ENCODE results near the gene GRIN1.

Gene GRIN1

DNA sequence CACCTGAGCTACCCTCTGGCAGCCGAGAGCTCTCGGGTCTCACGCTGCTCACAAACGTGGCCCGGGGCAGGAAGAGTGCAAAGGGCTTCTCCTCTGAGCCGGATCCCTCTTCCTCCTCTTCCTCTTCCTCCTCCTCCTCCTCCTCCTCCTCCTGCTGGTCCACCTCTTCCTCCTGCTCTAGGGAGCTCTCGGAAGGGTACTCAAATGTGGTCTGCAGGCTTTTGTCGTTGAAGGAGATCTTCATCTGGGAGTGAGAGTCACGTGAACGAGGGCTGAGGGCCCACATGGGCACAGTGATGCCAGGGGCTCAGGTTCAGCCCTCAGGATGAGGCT lies 53.5 kb downstream of the GRIN1 start:
- TF ChIP-seq, protein P1, sequence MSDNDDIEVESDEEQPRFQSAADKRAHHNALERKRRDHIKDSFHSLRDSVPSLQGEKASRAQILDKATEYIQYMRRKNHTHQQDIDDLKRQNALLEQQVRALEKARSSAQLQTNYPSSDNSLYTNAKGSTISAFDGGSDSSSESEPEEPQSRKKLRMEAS (IDR thresholded peaks at IDR 0.05; ENCODE audit: low read depth, low read length) = no peak
- TF ChIP-seq POLR2A (IDR thresholded peaks at IDR 0.05; ENCODE audit: extremely low read depth, insufficient read length) = no peak
- TF ChIP-seq MYC (IDR thresholded peaks at IDR 0.05; ENCODE audit: low read depth, low read length) = no peak
- TF ChIP-seq, protein P2, sequence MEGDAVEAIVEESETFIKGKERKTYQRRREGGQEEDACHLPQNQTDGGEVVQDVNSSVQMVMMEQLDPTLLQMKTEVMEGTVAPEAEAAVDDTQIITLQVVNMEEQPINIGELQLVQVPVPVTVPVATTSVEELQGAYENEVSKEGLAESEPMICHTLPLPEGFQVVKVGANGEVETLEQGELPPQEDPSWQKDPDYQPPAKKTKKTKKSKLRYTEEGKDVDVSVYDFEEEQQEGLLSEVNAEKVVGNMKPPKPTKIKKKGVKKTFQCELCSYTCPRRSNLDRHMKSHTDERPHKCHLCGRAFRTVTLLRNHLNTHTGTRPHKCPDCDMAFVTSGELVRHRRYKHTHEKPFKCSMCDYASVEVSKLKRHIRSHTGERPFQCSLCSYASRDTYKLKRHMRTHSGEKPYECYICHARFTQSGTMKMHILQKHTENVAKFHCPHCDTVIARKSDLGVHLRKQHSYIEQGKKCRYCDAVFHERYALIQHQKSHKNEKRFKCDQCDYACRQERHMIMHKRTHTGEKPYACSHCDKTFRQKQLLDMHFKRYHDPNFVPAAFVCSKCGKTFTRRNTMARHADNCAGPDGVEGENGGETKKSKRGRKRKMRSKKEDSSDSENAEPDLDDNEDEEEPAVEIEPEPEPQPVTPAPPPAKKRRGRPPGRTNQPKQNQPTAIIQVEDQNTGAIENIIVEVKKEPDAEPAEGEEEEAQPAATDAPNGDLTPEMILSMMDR (IDR thresholded peaks at IDR 0.05; ENCODE audit: low read depth, low read length) = no peak
- no peak overlapping the region for H3K4me3 ChIP-seq (ENCODE audit: low read depth, low read length)
- no peak for DNase-seq (ENCODE audit: low read depth)

DNA sequence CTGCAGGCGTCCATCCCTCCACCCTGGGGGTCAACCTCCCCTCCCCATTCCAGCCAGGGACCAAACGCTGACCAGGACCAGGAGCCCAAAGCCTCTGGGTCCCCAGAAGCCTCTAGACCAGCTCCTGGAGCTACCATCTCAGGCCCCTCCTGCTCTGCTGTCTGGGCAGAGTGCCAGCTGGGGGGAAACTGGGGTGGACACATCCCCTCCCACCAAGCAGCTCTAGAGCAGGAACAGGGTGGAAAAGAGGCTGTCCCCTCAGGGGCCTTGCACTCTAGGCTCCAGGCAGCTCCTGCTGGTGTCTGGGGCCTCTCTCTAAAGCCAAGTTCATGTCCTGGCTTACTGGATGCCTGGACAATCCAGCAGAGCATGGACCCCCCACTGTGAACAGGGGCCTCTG lies 53.9 kb downstream of the GRIN1 start:
- TF ChIP-seq, protein P2 (IDR thresholded peaks at IDR 0.05; ENCODE audit: low read depth, low read length) = no peak
- TF ChIP-seq POLR2A (IDR thresholded peaks at IDR 0.05; ENCODE audit: extremely low read depth, insufficient read length) = no peak
- TF ChIP-seq, protein P1 (IDR thresholded peaks at IDR 0.05; ENCODE audit: low read depth, low read length) = no peak
- TF ChIP-seq MYC (IDR thresholded peaks at IDR 0.05; ENCODE audit: low read depth, low read length) = no peak
- no peak for DNase-seq (ENCODE audit: low read depth)
- no peak overlapping the region for H3K4me3 ChIP-seq (ENCODE audit: low read depth, low read length)

DNA sequence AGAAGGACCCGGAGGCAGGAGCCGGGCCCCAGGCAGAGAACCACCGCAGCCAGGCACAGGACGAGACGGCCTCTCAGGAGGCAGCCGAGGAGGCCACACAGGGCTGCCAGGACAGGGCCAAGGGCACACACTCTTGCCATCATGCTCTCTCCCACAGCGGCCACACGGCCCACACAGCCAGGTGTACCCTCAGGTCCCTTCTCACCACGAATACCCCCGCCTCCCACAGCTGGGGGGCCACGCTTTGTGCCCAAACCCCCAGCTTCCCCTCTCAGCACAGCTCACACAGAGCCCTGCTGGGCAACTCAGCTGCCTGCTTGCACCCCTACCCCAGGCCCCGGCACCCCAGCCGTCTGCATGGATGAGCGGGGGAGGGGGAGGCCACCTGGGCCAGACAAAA lies 54.8 kb downstream of the GRIN1 start:
- no peak for DNase-seq (ENCODE audit: low read depth)
- TF ChIP-seq, protein P1 (IDR thresholded peaks at IDR 0.05; ENCODE audit: low read depth, low read length) = no peak
- H3K4me3 ChIP-seq (ENCODE audit: low read depth, low read length) = no peak overlapping the region

DNA sequence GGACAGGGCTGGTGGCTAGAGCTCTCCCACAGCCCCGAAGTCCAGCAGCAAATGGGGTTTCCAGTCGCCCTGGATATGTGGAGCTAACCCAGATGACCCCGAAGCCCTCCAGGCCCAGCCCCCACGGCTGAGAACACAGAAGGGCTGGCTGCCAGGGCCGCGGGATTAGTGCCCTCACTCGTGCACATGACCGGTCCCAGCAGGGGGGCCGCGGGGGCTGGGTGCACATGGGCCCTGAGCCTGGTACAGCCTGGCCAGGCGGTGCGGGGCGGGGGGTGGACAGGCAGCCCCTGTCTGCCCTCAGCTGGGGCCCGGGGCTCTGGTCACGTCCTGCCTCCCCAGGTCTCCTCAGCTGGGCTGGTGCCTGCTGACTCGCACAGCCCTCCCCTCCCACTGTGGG lies 55.4 kb downstream of the GRIN1 start:
- TF ChIP-seq POLR2A (IDR thresholded peaks at IDR 0.05; ENCODE audit: extremely low read depth, insufficient read length) (no peak), MYC (IDR thresholded peaks at IDR 0.05; ENCODE audit: low read depth, low read length) (no peak)
- TF ChIP-seq, protein P2 (IDR thresholded peaks at IDR 0.05; ENCODE audit: low read depth, low read length) = no peak
- TF ChIP-seq, protein P1 (IDR thresholded peaks at IDR 0.05; ENCODE audit: low read depth, low read length) = no peak
- no peak for DNase-seq (ENCODE audit: low read depth)

DNA sequence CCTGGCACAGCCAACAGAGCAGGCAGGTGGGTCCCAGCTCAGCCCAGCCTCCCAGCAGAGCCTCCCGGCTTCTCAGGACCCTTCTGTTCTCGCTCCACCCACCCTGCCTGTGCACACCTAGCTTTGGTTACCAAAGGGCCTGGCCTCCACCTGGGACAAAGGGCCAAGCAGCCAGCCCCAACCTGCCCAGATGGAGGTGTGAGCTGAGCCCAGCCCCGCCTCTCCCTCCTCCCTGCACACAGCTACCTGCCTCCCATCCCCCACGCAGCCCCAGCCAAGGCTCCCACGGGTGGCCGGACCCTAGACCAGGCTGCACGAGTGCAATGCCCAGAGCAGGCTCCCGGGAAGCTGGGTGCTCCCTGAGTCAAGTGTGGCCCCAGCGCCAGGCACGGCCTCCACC lies 56.0 kb downstream of the GRIN1 start:
- H3K4me3 ChIP-seq (ENCODE audit: low read depth, low read length) = no peak overlapping the region
- no peak for DNase-seq (ENCODE audit: low read depth)
- TF ChIP-seq POLR2A (IDR thresholded peaks at IDR 0.05; ENCODE audit: extremely low read depth, insufficient read length) = no peak
- TF ChIP-seq, protein P2 (IDR thresholded peaks at IDR 0.05; ENCODE audit: low read depth, low read length) = no peak
- TF ChIP-seq MYC (IDR thresholded peaks at IDR 0.05; ENCODE audit: low read depth, low read length) = no peak
- TF ChIP-seq, protein P1 (IDR thresholded peaks at IDR 0.05; ENCODE audit: low read depth, low read length) = no peak

More for the DNA sequence above, 55.4 kb downstream of the GRIN1 start:
- H3K4me3 ChIP-seq (ENCODE audit: low read depth, low read length) = no peak overlapping the region

DNA sequence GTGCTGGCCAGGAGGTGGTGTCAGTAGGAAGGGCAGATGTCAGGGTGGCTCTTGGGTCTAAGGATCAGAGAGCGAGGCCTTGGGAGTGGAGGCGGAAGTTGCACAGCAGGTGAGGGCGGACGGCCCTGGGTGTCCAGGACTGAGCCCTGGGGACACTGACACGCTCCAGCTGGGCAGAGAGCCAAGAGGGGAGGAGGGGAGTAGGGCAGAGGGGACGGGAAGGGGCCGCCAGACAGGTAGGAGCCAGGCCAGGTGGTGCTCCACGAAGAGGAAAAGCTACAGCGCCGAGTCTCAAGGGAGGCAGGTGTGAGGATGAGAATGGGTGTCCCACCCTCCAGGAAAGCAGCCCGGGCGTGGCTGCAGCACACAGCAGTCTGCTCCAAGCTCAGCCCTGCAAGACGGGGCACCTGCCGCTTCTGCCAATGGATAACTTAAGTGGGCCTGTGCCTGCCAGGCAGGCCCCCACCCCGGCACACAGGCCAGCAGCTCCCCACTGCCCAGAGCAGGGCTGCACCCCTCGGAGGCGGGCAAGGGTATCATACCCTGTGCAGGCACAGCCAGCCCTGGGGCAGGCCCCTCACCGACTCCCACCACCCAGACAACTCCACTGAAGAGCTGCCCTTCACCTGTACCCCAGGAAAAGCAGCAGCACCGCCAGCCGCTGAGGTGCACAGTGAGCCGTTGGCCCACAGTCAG lies 56.7 kb downstream of the GRIN1 start:
- TF ChIP-seq POLR2A (IDR thresholded peaks at IDR 0.05; ENCODE audit: extremely low read depth, insufficient read length) = no peak
- no peak for TF ChIP-seq MYC (IDR thresholded peaks at IDR 0.05; ENCODE audit: low read depth, low read length)
- no peak for DNase-seq (ENCODE audit: low read depth)
- no peak overlapping the region for H3K4me3 ChIP-seq (ENCODE audit: low read depth, low read length)

Data from NB4 (cell line).